D721Med (cell line): ENCODE data around the gene C2CD3.

Experiments used
- DNase-seq: peaks from one replicate; pipeline ENCODE4 v3.0.0; 2011; ENCODE audit warnings: low spot score; ENCODE audit not compliant: insufficient read length
- FAIRE-seq: peaks from 2 replicates; lab custom pipeline; 2011; peaks lifted over from hg19 to GRCh38; lab: Jason Lieb, UNC
- TF ChIP-seq, protein P1 (sequence below): IDR thresholded peaks from 2 replicates; pipeline ENCODE4 v1.5.1; 2012; ENCODE audit warnings: mild to moderate bottlenecking, control low read depth; ENCODE audit not compliant: insufficient read depth; ENCODE audit errors: missing control alignments

Gene C2CD3

GRCh38 chr11:74035264-74035663, 135.5 kb downstream of the C2CD3 start:
- no peak for DNase-seq
- FAIRE-seq, result no peak
- TF ChIP-seq, protein P1, sequence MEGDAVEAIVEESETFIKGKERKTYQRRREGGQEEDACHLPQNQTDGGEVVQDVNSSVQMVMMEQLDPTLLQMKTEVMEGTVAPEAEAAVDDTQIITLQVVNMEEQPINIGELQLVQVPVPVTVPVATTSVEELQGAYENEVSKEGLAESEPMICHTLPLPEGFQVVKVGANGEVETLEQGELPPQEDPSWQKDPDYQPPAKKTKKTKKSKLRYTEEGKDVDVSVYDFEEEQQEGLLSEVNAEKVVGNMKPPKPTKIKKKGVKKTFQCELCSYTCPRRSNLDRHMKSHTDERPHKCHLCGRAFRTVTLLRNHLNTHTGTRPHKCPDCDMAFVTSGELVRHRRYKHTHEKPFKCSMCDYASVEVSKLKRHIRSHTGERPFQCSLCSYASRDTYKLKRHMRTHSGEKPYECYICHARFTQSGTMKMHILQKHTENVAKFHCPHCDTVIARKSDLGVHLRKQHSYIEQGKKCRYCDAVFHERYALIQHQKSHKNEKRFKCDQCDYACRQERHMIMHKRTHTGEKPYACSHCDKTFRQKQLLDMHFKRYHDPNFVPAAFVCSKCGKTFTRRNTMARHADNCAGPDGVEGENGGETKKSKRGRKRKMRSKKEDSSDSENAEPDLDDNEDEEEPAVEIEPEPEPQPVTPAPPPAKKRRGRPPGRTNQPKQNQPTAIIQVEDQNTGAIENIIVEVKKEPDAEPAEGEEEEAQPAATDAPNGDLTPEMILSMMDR, result no peak

DNA sequence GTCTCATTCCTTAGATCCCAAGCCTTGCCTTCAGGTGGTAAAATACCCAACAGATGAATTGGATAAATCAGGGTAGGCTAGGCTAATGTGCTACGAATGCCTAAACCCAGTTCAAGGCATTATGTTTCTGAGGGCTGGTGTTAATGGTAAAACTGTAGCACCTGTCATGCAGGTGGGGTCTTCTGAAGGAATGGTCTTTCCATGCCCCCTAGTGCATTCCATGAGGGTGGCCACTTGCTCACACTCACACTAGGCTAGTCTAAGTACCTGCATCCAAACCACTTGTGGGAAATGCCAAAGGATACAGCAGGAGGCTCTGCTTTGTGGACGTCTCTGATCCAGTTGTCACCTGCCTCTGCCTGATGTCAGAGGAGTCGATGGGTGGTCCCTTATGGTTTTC, 137.8 kb downstream of the C2CD3 start:
- TF ChIP-seq, protein P1, result no peak
- DNase-seq (no peak), FAIRE-seq (no peak)

GRCh38 chr11:74030723-74031676, 139.8 kb downstream of the C2CD3 start:
- no peak for FAIRE-seq
- TF ChIP-seq, protein P1, result no peak

GRCh38 chr11:74025467-74026166, 145.2 kb downstream of the C2CD3 start:
- TF ChIP-seq, protein P1, result no peak
- no peak for DNase-seq
- no peak for FAIRE-seq

More at GRCh38 chr11:74030723-74031676, 139.8 kb downstream of the C2CD3 start:
- no peak for DNase-seq

GRCh38 chr11:74024261-74025029, 146.4 kb downstream of the C2CD3 start:
- FAIRE-seq (no peak), DNase-seq (no peak)
- TF ChIP-seq, protein P1, result no peak

DNA sequence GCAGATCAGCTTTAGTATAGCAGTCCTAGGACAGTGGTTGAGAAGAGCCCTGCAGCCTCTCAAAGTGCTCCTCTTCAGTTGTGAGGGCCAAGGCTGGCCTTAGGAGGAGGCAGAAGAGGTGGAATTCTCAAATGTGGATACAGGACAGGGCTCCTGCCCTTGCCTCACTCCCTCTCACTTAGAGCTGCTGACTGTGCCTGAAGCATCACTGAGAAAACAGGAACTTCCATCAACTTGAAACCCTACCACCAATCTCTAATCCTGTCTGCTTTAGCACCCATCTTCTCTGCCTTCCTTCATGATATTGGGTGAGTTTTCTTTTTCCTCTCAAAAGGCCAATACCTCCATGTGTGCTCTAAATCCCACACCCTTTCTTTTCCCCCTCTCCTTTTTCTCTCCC, 147.5 kb downstream of the C2CD3 start:
- TF ChIP-seq, protein P1, result no peak
- DNase-seq (no peak), FAIRE-seq (no peak)
